GM23338 (cell line): ENCODE results near the gene NAP1L4. TPM values are rescaled to one million over a fixed set of nuclear protein-coding genes. Genes with fewer than 3 reads are reported as not detected.

Experiments used
- ATAC-seq: fragments of 200-7000 bp; cut with Tn5 transposase; 3 replicates; pipeline ENCODE4 v1.9.1; 2020
- DNase-seq: peaks from one replicate; pipeline ENCODE4 v3.0.0-alpha.2; 2015; ENCODE audit warnings: low spot score
- H2AFZ ChIP-seq: fragments of 200-600 bp; sonication (generic); 2 replicates; pipeline ENCODE4 v1.8.0; 2016; ENCODE audit warnings: antibody characterized with exemption, mild to moderate bottlenecking, moderate library complexity
- H3F3A ChIP-seq: fragments of 200-600 bp; sonication (generic); replicated peaks from 2 replicates; pipeline ENCODE4 v1.8.0; 2017; ENCODE audit warnings: antibody characterized with exemption, mixed run types, low read depth
- H3K27ac ChIP-seq: fragments of 200-600 bp; sonication (generic); 2 replicates; pipeline ENCODE4 v1.6.1; 2016; ENCODE audit warnings: low read depth
- H3K27me3 ChIP-seq: fragments of 200-600 bp; sonication (generic); 2 replicates; pipeline ENCODE4 v1.8.0; 2016; ENCODE audit warnings: mild to moderate bottlenecking, mixed run types, moderate library complexity; ENCODE audit not compliant: insufficient read depth
- H3K36me3 ChIP-seq: fragments of 200-600 bp; sonication (generic); 2 replicates; pipeline ENCODE4 v1.8.0; 2016; ENCODE audit warnings: mild to moderate bottlenecking; ENCODE audit not compliant: insufficient read depth
- H3K4me1 ChIP-seq: fragments of 200-600 bp; sonication (generic); 2 replicates; pipeline ENCODE4 v1.8.0; 2016; ENCODE audit warnings: mild to moderate bottlenecking, moderate library complexity; ENCODE audit not compliant: insufficient read depth
- H3K4me2 ChIP-seq: fragments of 200-600 bp; sonication (generic); 2 replicates; pipeline ENCODE4 v1.7.1; 2017; ENCODE audit warnings: mixed run types
- H3K4me3 ChIP-seq: fragments of 200-600 bp; sonication (generic); 2 replicates; pipeline ENCODE4 v1.6.1; 2016; ENCODE audit warnings: mixed run types
- H3K79me2 ChIP-seq: fragments of 200-600 bp; sonication (generic); replicated peaks from 2 replicates; pipeline ENCODE4 v1.8.0; 2017; ENCODE audit warnings: mild to moderate bottlenecking; ENCODE audit not compliant: insufficient read depth
- H3K9me2 ChIP-seq: fragments of 200-600 bp; sonication (generic); 2 replicates; pipeline ENCODE4 v1.8.0; 2017; ENCODE audit not compliant: insufficient read depth
- H4K20me1 ChIP-seq: fragments of 200-600 bp; sonication (generic); replicated peaks from 2 replicates; pipeline ENCODE4 v1.8.0; 2017; ENCODE audit warnings: mild to moderate bottlenecking; ENCODE audit not compliant: insufficient read depth
- H3K27ac Mint-ChIP-seq: 2 replicates; pipeline ENCODE4 v1.8.0; 2020; ENCODE audit warnings: inconsistent platforms, mild to moderate bottlenecking, moderate library complexity, mixed read lengths
- H3K27me3 Mint-ChIP-seq: 3 replicates; pipeline ENCODE4 v1.8.0; 2022; ENCODE audit warnings: low read depth, mild to moderate bottlenecking, moderate library complexity, mixed read lengths, inconsistent platforms; ENCODE audit not compliant: insufficient read depth, poor library complexity
- H3K36me3 Mint-ChIP-seq: 3 replicates; pipeline ENCODE4 v1.8.0; 2021; ENCODE audit warnings: low read depth, mild to moderate bottlenecking, inconsistent platforms, moderate library complexity, mixed read lengths
- H3K4me1 Mint-ChIP-seq: 3 replicates; pipeline ENCODE4 v1.8.0; 2020; ENCODE audit warnings: mild to moderate bottlenecking, inconsistent platforms, mixed read lengths
- H3K4me3 Mint-ChIP-seq: 3 replicates; pipeline ENCODE4 v1.8.0; 2021; ENCODE audit warnings: moderate library complexity, mild to moderate bottlenecking, inconsistent platforms, mixed read lengths
- H3K9me3 Mint-ChIP-seq: 3 replicates; pipeline ENCODE4 v1.8.0; 2020; ENCODE audit warnings: moderate library complexity, mild to moderate bottlenecking, inconsistent platforms, mixed read lengths
- CREB1 ChIP-seq: fragments of 250-450 bp; sonication (Bioruptor Pico); IDR thresholded peaks from 2 replicates; pipeline ENCODE4 v1.5.0; 2020; ENCODE audit warnings: low read depth, mild to moderate bottlenecking, moderate library complexity
- ETS1 ChIP-seq: IDR thresholded peaks from 2 replicates; pipeline ENCODE4 v1.6.1; 2016; ENCODE audit warnings: antibody characterized with exemption
- EZH2 ChIP-seq: fragments of 200-600 bp; sonication (generic); IDR thresholded peaks from one replicate; pipeline ENCODE4 v1.8.0; 2017; ENCODE audit warnings: antibody characterized with exemption, mild to moderate bottlenecking, low read depth; ENCODE audit not compliant: unreplicated experiment
- EZH2phosphoT487 ChIP-seq: fragments of 200-600 bp; sonication (generic); IDR thresholded peaks from one replicate; pipeline ENCODE4 v1.8.1; 2018; ENCODE audit warnings: antibody characterized with exemption; ENCODE audit not compliant: unreplicated experiment
- JUNB ChIP-seq: IDR thresholded peaks from one replicate; pipeline ENCODE4 v1.6.1; 2016; ENCODE audit warnings: antibody characterized with exemption; ENCODE audit not compliant: unreplicated experiment
- NANOG ChIP-seq: IDR thresholded peaks from 2 replicates; pipeline ENCODE4 v1.6.1; 2016; ENCODE audit warnings: antibody characterized with exemption, borderline replicate concordance
- POLR2AphosphoS5 ChIP-seq: IDR thresholded peaks from 2 replicates; pipeline ENCODE4 v1.6.1; 2016; ENCODE audit warnings: antibody characterized with exemption, low read depth
- STAT1 ChIP-seq: IDR thresholded peaks from one replicate; pipeline ENCODE4 v1.6.1; 2016; ENCODE audit warnings: antibody characterized with exemption; ENCODE audit not compliant: unreplicated experiment
- ZNF114 ChIP-seq: fragments of 250-450 bp; sonication (Bioruptor Pico); IDR thresholded peaks from 2 replicates; pipeline ENCODE4 v1.5.0; 2020; ENCODE audit warnings: mild to moderate bottlenecking, moderate library complexity
- ZNF331 ChIP-seq: fragments of 250-450 bp; sonication (Bioruptor Pico); IDR thresholded peaks from 2 replicates; pipeline ENCODE4 v1.5.0; 2020; ENCODE audit warnings: low read depth, mild to moderate bottlenecking, moderate library complexity
- ZNF462 ChIP-seq: fragments of 250-450 bp; sonication (Bioruptor Pico); IDR thresholded peaks from 2 replicates; pipeline ENCODE4 v1.5.0; 2020; ENCODE audit warnings: mild to moderate bottlenecking, moderate library complexity
- polyA plus RNA-seq: library from polyadenylated mRNA; unstranded; fragments of >200 nt; fragmentation: Nextera tagmentation; extraction: Ambion mirVana; gene quantifications from 2 replicates; pipeline ENCODE4 v1.2.1, GENCODE V29; 2016
- total RNA-seq: library from RNA; depleted of rRNA; stranded (reverse); fragments of >200 nt; shearing (Covaris generic); gene quantifications from 2 replicates; pipeline ENCODE4 v1.2.3, GENCODE V29; 2014

NAP1L4 gene
- total and polyA plus RNA-seq, 2 experiments from 2014 or later, result 181 to 189 TPM

- TF ChIP-seq ZNF462 (no peak), NANOG (no peak), STAT1 (no peak), POLR2AphosphoS5 (no peak), ZNF114 (CRISPR knock-in tag) (no peak), CREB1 (CRISPR knock-in tag) (no peak), EZH2phosphoT487 (no peak)
These were observed 44.4 kb downstream of the NAP1L4 start (continued) for GRCh38 chr11:2947744-2948143.

- H3K36me3 ChIP-seq, result peaks cover 8% of the 10 kb centered on the region
- H3K4me2 ChIP-seq, result peak overlapping the region; percentile 59
- ATAC-seq, result peak; percentile 34
- no peak for TF ChIP-seq CREB1 (CRISPR knock-in tag)
- no peak for TF ChIP-seq ZNF331 (CRISPR knock-in tag)
- no peak for TF ChIP-seq EZH2
- TF ChIP-seq JUNB, result no peak
- no peak for TF ChIP-seq ETS1
These were observed 46.3 kb downstream of the NAP1L4 start for GRCh38 chr11:2945757-2946287.

More at GRCh38 chr11:2945757-2946287, 46.3 kb downstream of the NAP1L4 start:
- peaks cover 8% of the 10 kb centered on the region for H3K79me2 ChIP-seq
- peaks cover 16% of the 10 kb centered on the region for H3K27me3 Mint-ChIP-seq
- peaks cover 45% of the 10 kb centered on the region for H3K4me1 Mint-ChIP-seq
- no peaks in the 10 kb centered on the region for H3K9me3 Mint-ChIP-seq
- peak overlapping the region; percentile 11; the same call in 2 of the 3 replicates for H3K4me3 Mint-ChIP-seq
- peaks cover 38% of the 10 kb centered on the region for H3K4me1 ChIP-seq
- no peaks in the 10 kb centered on the region for H3K27me3 ChIP-seq
- DNase-seq, result peak; percentile 39
- H3K4me3 ChIP-seq, result peak overlapping the region; percentile 8; the same call in 1 of the 2 replicates
- H3K27ac Mint-ChIP-seq, result no peak overlapping the region
- peaks cover 48% of the 10 kb centered on the region for H3F3A ChIP-seq
- no peaks in the 10 kb centered on the region for H3K9me2 ChIP-seq
- H4K20me1 ChIP-seq, result peaks cover 34% of the 10 kb centered on the region
- H3K36me3 Mint-ChIP-seq, result peaks cover 61% of the 10 kb centered on the region
- no peak overlapping the region for H2AFZ ChIP-seq
- peak overlapping the region; percentile 39 for H3K27ac ChIP-seq
